Measurements from ENCODE around the gene DNAJC22. TPM values are rescaled to one million over a fixed set of nuclear protein-coding genes. Genes with fewer than 3 reads are reported as not detected.

The DNAJC22 gene
- total and polyA plus RNA-seq, 2 of the 13 experiments (the other 11 are each of a cell fraction or from before 2014, with no cell fraction given) = 25.2 to 31.7 TPM

GRCh38 chr12:49369411-49370145 lies 22.9 kb downstream of the DNAJC22 start (continued):
- no peak for TF ChIP-seq ZNF619 (CRISPR knock-in tag; IDR thresholded peaks at IDR 0.05)
- no peak for TF ChIP-seq PHF21A (CRISPR knock-in tag; IDR thresholded peaks at IDR 0.05)
- 0 out of 2 replicates have a peak, but pooled peaks have one; percentile 5 for TF ChIP-seq STAG1 (CRISPR knock-in tag; IDR thresholded peaks at IDR 0.05)
- 0 out of 2 replicates have a peak, but pooled peaks have one; percentile 13 for TF ChIP-seq ERF (CRISPR knock-in tag; IDR thresholded peaks at IDR 0.05)
- no peak for TF ChIP-seq HHEX (CRISPR knock-in tag; IDR thresholded peaks at IDR 0.05)
- no peak for TF ChIP-seq STAT6 (CRISPR knock-in tag; IDR thresholded peaks at IDR 0.05; ENCODE audit: borderline replicate concordance)
- TF ChIP-seq SIN3A (IDR thresholded peaks at IDR 0.05; ENCODE audit: borderline replicate concordance, low read depth, low read length) = 0 out of 2 replicates have a peak, but pooled peaks have one; percentile 51
- TF ChIP-seq TFAP4 (IDR thresholded peaks at IDR 0.05; ENCODE audit: borderline replicate concordance, low read depth) = peak; percentile 84
- TF ChIP-seq ZNF7 (CRISPR knock-in tag; IDR thresholded peaks at IDR 0.05) = peak; percentile 83
- no peak for TF ChIP-seq NFATC3 (CRISPR knock-in tag; IDR thresholded peaks at IDR 0.05)
- peak; percentile 31; the same call in 1 of the 2 replicates for TF ChIP-seq MED1 (CRISPR knock-in tag; IDR thresholded peaks at IDR 0.05)
- no peak for TF ChIP-seq ZNF446 (CRISPR knock-in tag; IDR thresholded peaks at IDR 0.05)
- no peak for TF ChIP-seq BRD4 (CRISPR knock-in tag; IDR thresholded peaks at IDR 0.05)
- TF ChIP-seq MIER3 (CRISPR knock-in tag; IDR thresholded peaks at IDR 0.05; ENCODE audit: borderline replicate concordance) = no peak
- TF ChIP-seq ZNF780A (CRISPR knock-in tag; IDR thresholded peaks at IDR 0.05) = no peak
- TF ChIP-seq MAFK (conservative IDR thresholded peaks at IDR 0.05 in 1 of 2, IDR thresholded peaks at IDR 0.05 in 1 of 2; ENCODE audit: low read length in 2 of 2) = no peak
